Upper lobe of left lung (tissue), 4 donors: ENCODE measurements around the gene GINS2.

Experiments
- EP300 ChIP-seq, 4 donors: sonication (generic); formaldehyde crosslinking; IDR thresholded peaks; one replicate each; pipeline ENCODE4 v1.5.1; 2017; ENCODE audit warnings: antibody characterized with exemption in 4 of 4, control low read depth in 2 of 4
- POLR2A ChIP-seq, 4 donors: fragments of 450-650 bp; IDR thresholded peaks; one replicate each; pipeline ENCODE4 v1.5.1; 2016 to 2017; ENCODE audit warnings: antibody characterized with exemption in 4 of 4, mild to moderate bottlenecking in 2 of 4

DNA sequence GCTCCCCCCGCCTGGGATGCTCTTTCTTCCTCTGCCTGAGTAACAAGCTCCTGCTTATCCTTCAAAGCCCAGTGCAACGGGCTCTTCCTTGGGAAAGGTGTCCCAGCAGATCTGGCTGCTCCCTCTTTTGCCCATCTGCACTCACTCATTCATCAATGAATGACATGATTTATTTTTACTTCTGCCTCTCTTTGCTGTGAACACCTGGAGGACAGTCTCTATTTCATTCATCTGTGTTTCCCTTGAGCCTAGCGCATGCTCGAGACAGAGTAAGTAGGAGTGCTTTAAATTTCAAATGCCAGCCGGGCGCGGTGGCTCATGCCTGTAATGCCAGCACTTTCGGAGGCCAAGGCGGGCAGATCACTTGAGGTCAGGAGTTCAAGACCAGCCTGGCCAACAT, 22.0 kb upstream of the GINS2 start:
- TF ChIP-seq EP300 (IDR thresholded peaks at IDR 0.05) (no peak), POLR2A (IDR thresholded peaks at IDR 0.05) (no peak)
